ENCODE results near the gene ITSN1.
"Not testable (repeated sequence)": the region's sequence is repeated elsewhere in the genome, so short reads cannot be mapped to it uniquely, and the experiment has no call there.

Gene ITSN1

DNA sequence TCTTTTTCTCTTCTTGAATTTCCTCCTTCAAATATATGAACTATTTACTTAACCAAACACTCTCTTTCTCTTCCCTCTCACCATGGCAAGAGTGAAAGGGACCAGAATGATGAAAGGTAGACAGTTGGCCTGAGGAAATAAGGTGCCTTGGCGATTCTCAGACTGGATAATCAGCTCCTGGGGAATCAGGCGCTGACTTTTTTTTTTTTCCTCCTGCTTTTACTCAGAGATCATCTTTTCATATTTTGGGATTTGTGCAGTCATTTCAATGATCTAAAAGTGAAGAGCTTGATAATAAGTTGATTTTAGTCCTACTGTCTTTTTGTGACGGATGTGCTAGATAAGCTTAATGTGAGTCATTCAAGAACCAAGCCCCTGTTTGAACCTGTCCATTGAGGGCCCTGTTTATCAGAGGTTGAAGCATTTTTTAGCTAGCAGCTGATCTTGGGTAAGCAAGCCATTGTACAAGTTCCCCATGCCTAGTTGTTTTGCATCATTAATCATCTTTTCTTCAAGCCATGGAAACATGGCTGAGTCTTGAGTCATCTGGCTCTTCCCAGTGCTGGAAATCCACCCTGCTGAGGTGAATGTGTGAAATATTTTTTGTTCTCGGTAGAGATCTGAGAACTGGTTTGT is 40.8 kb downstream of the ITSN1 start:
- DNase-seq (no peak), ATAC-seq (no peak)

DNA sequence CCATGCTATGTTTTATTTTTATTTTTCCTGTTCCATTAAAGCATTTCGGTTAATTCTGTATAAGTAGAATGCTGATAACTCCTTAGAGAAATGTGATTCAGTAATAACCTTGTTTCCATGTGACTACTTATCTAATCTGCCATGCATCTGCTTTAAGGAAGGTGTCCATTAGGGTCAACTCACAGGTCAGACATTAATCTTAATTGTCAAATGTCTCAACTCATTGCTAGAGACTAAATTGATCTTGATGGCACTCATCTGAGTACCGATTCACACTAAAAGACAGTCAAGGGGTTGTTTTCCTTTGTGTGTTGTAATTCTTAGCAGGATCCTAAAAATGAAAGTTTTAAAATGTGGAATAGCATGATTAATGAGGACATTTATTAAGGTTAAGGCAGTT is 41.8 kb downstream of the ITSN1 start:
- ATAC-seq (no peak), DNase-seq (no peak)

DNA sequence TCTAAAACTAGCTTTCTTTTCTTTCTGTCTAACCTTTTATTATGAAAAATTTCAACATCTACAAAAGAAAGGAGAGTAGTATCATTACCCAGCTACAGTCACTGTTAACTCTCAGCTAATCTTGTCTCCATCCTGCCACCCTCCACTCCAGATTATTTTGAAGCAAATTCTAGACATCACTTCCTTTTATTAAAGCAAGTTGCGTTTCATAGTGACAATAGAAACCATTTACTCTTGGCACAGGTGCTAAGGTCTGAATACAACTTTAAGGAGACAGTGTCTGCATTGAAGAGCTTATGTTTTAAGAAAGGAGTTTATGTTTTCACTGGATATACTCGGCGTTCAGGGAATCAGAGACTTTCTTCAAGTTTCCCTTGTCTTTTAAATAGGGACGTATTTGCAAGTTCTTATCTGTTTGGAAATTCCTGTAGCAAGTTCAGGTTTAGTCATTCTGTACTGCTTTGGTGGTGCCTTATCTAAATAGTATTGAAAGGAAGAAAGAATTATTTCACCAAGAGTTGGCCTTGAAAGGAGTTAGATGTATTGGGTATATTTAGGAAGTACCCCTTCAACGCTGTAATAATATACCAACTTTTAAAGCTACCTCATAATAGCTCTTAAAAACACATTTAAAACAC is 42.7 kb downstream of the ITSN1 start:
- ATAC-seq (no peak), DNase-seq (no peak)

DNA sequence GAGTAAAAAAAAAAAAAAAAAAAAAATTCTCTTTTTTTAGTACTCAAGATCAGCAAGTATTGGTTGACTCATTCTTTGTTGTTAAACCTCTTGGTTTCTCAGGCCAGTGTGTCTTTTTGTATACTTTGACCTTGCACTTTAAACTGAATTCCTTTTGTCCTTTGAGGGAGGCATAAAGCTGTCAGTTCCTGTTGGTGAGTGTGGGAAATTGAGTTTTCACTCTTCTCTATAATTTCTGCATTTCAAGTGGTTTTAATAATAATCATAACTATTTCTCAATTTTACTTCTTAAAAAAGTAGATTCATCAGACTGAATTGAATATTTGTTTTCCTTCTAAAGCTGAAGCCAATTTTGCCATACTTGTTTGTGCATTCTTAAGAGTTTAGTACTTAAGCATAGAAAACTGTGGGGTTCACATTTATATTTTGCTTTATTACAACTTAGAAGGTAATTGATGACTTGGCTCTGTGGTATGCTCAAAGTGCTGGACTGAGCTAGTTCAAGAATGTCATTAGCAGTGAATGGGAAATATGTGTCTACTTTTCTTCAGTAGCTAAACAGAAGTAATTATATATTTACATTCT is 43.4 kb downstream of the ITSN1 start:
- no peak for DNase-seq
- ATAC-seq: no peak

DNA sequence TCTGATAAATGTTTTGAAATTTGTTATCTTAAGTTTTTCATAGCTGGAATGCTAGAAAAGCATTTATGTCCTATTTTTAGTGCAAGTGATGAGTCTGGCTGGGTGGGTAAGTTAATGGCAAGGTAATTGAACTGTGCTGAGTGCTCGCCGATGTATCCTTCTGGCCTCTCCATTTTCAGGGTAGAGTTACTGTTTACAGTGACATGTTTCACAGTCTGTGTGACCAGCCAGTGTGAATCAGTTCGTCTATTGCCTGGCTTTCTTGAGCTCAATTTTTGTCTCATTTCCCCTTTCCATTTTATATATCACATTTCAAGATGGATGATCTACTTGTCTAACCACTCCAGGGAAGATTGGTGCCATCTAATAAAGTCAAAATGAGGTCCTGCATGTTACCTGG is 44.1 kb downstream of the ITSN1 start:
- ATAC-seq: no peak
- no peak for DNase-seq

DNA sequence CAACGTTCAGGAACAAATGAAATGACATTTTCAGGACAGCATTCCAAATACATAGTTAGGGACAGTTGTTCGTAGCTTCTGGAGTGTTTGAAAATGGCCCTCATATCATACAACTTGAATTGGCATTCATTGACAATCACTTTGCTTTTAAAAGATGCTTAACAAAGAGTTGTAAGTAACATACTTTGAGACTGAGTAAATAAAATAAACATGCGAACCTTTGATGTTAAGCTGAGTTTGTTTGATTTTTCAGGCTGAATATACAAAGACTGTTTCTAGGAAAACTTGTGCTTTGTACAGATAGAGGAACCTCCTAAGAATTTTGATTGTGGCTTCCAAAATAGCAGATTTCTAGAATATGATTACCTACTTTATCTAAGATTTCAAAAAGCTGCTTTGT is 45.3 kb downstream of the ITSN1 start:
- DNase-seq (no peak), ATAC-seq (no peak)

DNA sequence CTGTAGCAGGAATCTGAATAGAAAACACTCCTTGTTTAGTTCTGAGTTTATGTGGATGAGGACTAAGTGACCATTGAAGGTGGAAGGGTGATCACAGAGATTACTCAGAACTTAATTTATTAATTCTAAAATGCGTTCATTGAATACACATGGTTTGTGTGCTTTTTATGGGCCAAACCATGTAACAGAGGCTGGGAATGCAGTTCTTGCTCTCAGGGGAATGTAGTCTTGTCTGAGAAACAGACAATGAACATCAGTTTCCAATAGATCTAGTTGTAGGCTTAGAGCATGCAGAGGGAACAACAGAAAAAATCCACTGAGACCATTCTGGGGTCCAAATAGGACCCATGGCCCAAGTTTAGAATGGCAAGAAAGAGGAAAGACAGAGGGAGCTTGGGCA is 46.1 kb downstream of the ITSN1 start:
- DNase-seq (no peak), ATAC-seq (no peak)

DNA sequence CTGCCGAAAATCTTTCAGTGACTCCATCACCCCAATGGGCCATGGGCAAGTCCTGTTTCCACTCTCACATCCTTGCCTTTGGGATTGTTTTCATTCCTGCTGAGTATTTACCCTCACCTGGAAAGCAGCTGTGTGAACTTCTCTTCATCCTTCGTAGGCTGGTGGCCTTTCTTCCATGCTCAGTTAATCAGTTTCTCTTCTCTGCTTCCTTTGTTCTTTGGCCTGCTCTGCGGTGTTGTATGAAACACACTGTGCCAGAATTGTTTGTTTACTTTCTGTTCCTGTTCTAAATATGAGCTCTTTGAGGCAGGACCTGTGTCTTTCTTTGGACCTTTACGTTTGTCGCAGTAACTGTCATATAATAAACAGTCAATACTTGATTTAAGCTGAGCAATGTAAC is 48.6 kb downstream of the ITSN1 start:
- ATAC-seq (no peak), DNase-seq (no peak)

DNA sequence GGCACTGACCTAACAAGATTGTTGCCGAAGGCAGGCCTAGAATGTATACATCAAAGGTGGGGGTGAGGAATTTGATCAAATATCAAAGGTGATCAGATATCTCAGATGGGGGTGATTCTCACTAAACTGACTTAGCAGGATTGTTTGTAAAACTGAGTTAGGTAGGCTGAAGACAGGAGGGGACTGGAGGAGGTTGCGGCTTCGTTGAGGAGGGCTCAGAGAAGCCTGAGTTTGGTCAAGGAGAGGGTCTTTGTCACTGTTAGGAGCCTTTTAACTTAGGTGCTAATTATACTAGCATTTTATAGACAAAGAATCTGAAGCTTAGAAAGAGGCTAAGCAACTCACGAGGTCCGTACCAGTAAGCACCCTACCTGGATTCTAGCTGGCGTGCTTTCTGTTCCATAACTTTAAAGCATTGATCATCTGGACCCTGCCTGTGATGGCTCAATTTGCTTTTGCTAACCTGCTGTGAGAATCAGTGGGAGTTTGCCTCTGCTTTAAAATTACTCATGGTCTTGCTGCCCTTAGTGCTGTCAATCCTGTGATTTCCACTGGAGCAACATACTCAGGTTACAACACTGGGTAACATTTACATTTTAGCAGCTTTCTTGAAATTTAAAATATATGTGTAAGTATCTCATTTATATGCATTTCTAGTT is 49.8 kb downstream of the ITSN1 start:
- no peak for ATAC-seq

DNA sequence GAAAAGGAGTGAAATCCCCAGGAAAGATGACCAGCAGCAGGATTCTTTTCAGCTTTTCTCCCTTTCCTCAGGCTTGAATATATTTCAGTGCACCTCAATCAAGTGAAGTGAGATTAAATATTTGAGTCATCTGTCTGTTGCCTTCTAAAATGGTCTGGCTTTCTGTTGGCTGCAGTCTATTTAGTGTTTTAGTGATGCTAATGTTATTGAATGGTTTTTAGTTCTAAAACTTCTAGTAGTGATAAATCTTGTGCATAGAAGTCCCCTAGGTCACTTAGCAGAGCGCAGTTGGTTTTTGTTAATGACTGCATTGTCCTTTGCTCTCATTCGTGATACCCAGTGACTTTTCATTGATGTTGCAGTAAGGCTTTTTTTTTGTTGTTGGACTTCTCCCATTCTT is 53.5 kb downstream of the ITSN1 start:
- ATAC-seq (no peak), DNase-seq (no peak)

More for the DNA sequence above, 49.8 kb downstream of the ITSN1 start:
- DNase-seq: no peak

DNA sequence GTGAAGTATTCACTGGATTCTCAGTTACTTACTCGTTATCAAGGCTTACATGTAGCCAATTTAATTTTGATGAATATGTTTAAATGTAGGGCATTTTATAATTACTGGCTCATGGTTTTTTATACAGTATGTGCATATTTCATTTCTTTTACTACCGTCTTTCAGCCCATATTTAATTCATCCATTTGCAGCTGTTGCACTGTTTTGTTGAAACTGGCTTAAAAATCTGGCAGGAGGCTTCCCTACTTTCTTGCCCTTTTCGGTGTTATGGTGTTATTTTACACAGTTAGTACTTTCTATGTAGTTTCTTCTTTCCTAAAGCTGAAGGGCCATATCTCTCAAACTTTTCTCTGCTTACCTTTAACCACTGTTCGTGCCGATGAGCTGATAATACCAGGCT is 54.2 kb downstream of the ITSN1 start:
- ATAC-seq (no peak), DNase-seq (no peak)

DNA sequence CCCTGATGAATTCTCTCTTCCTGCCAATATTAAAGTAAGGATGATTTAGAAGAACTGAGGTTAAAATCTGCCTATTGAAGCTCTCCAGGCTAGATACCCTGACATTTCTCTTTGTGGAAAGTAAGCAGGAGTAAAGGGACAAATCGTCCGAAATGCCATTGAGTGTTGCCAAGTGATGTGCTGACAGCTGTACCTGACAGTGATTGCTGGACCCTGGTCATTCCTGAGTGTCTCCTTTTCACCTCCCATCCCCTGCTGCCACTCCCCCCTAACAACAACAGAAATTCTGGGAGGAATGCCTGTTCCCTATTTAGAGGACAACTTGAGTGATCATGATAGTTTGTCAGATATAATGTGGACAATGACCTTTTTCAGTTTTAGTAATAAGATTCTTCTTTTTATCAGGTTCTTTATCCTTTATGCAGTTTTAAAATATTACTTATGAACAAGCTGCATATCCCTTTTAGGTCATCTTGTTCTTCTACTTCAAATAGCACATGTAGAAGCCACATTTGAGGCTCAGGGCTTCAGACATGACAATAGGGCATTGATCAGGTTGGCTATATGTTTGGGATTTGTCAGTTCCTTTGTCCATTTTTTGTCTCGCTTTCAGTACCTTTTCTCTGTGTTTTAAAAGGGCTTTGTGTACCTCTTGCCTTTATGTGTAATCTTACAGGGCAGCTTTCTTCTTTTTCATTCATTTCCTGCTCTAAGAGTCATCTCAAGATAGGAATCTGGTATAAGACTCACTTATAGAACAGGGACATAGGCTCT is 56.0 kb downstream of the ITSN1 start:
- DNase-seq (no peak), ATAC-seq (no peak)

DNA sequence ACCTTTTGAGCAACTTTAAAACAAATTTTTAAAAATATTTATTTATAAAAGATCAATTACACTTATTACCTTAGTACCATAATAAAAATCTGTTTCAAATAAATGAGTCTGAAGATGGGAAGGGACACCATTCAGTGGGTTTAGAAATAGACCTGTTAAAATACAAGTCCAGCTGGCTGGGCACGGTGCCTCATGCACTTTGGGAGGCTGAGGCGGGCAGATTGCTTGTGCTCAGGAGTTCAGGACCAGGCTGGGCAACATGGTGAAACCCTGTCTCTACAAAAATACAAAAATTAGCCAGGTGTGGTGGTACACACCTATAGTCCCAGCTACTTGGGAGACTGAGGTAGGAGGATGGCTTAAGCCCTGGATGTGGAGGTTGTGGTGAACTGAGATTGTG is 57.0 kb downstream of the ITSN1 start:
- DNase-seq (no peak), ATAC-seq (no peak)

DNA sequence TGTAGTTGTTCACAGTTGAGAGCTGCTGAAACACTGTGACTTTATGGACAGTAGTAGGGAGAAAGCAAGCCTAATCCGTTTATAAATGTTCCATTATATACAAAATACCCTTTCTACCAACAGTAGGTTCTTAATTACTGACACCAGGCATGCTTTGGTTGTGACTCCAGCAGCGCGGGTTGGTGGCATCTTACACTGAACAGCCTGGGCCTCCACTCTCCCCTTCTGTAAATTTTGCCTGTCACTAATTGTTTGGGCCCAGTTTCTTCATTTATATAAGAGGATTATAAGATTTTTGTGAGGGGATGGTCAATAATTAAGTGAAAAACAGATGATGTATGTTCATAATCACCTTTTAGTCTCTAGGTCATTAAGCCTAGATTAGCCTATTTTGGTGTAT is 58.2 kb downstream of the ITSN1 start:
- DNase-seq (no peak), ATAC-seq (no peak)

DNA sequence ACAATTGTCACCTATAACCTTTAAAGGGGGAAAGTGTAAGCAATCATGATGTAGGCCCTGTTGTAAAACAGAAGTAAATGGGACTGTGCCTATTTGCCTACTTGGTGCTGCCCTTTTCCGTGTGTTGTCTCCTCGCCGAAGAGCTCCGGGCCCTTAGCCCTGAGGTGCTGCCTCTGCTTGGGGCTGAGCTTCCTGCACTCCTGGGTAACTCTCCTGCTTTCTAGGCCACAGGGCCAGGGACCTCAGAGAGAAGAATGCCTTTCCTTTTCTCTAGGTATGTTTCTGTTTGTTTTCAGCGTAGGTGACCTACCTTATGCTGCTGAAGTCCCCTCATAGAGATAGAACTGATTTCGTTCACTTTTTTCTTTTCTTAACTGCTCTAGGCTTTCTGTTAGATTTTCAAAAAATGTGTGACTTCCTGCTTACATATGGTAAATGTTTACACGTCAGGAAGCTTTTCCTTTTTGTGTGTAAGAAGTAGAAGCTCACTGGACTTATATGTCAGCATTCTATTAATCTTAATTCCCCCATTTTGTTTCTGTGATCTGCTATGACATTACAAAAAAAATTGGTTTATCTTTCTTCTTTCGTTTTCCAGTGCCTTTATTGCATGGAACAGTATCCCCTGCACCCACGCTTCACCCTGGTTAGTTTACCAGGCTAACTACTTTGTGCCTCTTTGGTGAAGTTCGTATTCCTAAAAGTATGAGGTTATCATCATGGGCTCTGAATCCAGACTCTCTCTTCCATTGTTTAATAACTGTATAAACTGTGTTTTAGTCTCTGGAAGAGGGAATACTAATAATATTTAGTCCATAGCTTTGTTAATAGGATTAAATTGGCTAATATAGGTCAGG is 61.7 kb downstream of the ITSN1 start:
- no peak for DNase-seq
- no peak for ATAC-seq

DNA sequence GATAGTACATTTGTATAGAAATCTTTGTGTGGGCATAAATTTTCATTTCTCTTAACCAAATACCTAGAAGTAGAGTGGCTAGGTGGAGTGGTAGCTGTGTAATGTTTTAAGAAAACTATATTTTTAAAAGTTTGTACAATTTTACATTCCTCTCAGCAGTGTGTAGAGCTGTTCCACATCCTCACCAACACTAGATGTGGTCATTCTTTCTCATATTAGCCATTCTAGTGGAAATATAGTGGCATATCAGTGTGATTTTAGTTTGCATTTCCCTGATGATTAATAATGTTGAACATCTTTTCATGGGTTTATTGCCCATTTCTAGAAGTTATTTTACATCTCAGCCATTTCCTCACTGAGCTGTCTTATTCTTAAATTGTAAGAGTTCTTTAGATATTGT is 65.5 kb downstream of the ITSN1 start:
- DNase-seq: no peak
- no peak for ATAC-seq

DNA sequence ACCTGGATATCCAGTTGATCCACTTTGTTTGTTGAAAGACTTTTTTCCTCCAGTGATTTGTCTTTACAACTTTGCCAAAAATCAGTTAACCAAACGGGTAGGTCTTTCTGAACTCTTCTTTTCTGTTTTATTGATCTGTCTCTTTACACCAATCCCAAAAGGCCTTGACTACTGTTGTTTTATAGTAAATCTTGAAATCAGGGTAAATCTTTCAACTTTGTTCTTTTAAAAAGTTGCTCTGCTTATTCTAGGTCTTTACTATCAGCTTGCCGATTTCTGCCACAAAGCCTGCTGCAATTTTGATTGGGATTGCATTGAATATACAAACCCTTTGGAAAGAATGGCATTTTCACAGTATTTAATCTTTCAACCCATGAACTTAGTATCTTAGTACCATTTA is 66.6 kb downstream of the ITSN1 start:
- no peak for ATAC-seq

DNA sequence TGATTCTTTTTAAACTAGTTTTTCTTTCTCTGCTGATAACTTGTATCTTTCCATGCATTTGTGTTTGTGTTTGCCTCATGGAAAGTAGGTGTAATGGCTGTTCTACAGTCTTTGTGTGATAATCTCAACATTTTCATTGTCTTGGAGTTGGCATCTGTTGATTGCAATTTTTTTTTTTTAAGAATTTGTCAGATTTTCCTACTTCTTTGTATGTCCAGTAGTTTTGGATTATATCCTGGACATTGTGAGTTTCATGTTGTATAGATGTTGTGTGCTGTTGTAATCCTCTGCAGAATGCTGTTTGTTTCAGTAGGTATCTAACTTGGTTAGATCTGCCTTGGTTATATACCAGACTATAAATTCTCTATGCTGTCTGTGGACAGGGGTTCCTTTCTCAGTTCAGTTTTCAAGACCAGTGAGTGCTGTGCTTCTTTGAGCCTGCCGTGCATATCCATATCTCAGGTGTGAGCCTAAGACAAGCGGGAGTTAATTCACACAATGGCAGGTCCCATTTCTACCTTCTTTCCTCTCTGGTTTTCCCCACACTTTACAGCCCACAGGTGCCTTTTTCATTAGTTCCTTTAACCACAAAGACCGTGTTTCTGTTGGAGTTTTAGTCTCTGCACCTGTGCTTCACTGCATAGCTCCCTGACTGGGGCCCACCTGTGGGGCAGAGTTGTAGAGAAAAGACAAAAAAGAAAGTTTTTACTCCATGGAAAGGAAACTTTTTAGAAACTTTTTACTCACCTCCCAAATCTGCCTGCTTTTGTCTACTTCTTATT is 69.9 kb downstream of the ITSN1 start:
- no peak for DNase-seq
- no peak for ATAC-seq

More for the DNA sequence above, 66.6 kb downstream of the ITSN1 start:
- DNase-seq: no peak

DNA sequence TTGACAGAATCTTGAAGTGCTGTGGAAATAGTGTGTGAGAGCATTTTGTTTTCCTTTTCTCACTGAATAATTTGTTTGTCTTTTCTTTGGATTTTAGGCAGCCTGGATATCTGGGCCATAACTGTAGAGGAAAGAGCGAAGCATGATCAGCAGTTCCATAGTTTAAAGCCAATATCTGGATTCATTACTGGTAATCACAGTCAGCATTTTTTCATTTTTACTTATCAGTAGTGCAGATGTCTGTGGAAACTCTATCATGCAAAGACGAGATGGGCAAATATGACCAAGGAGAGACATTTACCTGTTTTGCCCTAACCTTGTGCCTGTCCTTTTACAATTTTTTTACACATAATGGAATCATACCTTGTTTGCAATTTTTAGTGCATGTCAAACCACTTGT is 78.8 kb downstream of the ITSN1 start:
- DNase-seq (no peak), ATAC-seq (no peak)

DNA sequence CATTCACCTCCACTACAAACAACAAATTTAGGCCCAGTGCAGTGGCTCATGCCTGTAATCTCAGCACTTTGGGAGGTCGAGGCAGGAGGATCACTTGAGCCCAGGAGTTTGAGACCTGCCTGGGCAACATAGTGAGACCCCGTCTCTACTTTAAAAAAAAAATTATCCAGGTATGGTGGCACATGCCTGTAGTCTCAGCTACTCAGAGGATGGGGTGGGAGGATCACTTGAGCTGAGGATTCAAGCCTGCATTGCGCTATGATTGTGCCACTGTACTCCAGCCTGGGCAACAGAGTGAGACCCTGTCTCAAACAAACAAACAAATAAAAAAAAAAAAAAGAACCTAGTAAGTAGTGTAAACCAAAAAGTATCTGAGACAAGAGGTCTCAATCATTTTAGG is 86.8 kb downstream of the ITSN1 start:
- ATAC-seq, DNase-seq: not testable (repeated sequence)

DNA sequence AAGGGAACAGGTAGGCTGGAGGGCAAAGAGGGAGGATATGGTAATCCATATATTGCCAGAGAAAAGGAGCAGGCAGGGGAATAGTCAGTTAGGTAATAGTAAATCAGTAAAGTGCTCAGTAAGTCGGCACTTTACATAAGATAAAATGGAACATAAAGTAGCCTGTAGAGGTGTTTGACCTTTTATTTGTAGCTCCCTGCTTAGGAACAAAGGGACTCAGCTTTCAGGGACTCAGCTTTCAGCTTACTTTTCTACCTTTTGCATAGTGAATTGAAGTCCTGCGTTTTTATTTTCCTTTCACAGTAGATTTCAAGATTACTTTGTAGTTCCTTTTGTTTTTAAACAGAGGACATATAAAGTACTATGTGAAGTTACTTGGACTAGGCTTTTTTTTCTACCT is 87.3 kb downstream of the ITSN1 start:
- ATAC-seq (no peak), DNase-seq (no peak)
